Keratinocyte (primary cell): ENCODE data around the gene SLX1A. TPM values are rescaled to one million over a fixed set of nuclear protein-coding genes. Genes with fewer than 3 reads are reported as not detected.
"Not testable (repeated sequence)": the region's sequence is repeated elsewhere in the genome, so short reads cannot be mapped to it uniquely, and the experiment has no call there.

Source experiments
- DNase-seq: peaks from one replicate; pipeline ENCODE4 v3.0.0-alpha.2; 2011; ENCODE audit warnings: low read depth, missing footprints, low spot score
- FAIRE-seq: peaks from 2 replicates; lab custom pipeline; 2011; peaks lifted over from hg19 to GRCh38; lab: Jason Lieb, UNC
- H2AFZ ChIP-seq: 2 replicates; pipeline ENCODE4 v1.6.0; 2012; ENCODE audit warnings: low read length, control low read depth, inconsistent platforms; ENCODE audit not compliant: control insufficient read depth
- H3K27ac ChIP-seq: 2 replicates; pipeline ENCODE4 v1.5.1; 2011; ENCODE audit warnings: low read length; ENCODE audit not compliant: control insufficient read depth, insufficient read depth
- H3K27me3 ChIP-seq: 3 replicates; pipeline ENCODE4 v1.6.0; 2011; ENCODE audit warnings: low read length; ENCODE audit not compliant: control insufficient read depth, insufficient read depth; ENCODE audit errors: extremely low read depth
- H3K36me3 ChIP-seq, 2 experiments: 2 replicates in 1 of 2; 3 replicates in 1 of 2; pipeline ENCODE4 v1.5.1; 2011; ENCODE audit warnings: low read length in 2 of 2, mild to moderate bottlenecking in 1 of 2; ENCODE audit not compliant: control insufficient read depth in 2 of 2, insufficient read depth in 2 of 2; ENCODE audit errors: extremely low read depth in 1 of 2
- H3K4me1 ChIP-seq: 3 replicates; pipeline ENCODE4 v1.5.1; 2011; ENCODE audit warnings: low read length; ENCODE audit not compliant: control insufficient read depth, insufficient read depth; ENCODE audit errors: extremely low read depth
- H3K4me2 ChIP-seq: 3 replicates; pipeline ENCODE4 v1.6.0; 2011; ENCODE audit warnings: low read depth, low read length; ENCODE audit not compliant: control insufficient read depth, insufficient read depth; ENCODE audit errors: extremely low read depth
- H3K4me3 ChIP-seq, 3 experiments: fragments of 200-600 bp in 1 of 3; sonication (generic) in 1 of 3; 2 replicates in 2 of 3; 3 replicates in 1 of 3; pipeline ENCODE4 v1.5.1; 2011 to 2016; ENCODE audit warnings: low read length in 3 of 3, mild to moderate bottlenecking in 3 of 3, control low read depth in 2 of 3, inconsistent platforms in 1 of 3, low read depth in 1 of 3, mixed read lengths in 1 of 3, mixed run types in 1 of 3, moderate library complexity in 1 of 3; ENCODE audit not compliant: control insufficient read depth in 2 of 3, insufficient read depth in 2 of 3; ENCODE audit errors: extremely low read depth in 1 of 3
- H3K79me2 ChIP-seq: 2 replicates; pipeline ENCODE4 v1.6.0; 2012; ENCODE audit warnings: low read length; ENCODE audit not compliant: control insufficient read depth, insufficient read depth
- H3K9ac ChIP-seq: 3 replicates; pipeline ENCODE4 v1.6.0; 2011; ENCODE audit warnings: low read length; ENCODE audit not compliant: control insufficient read depth, insufficient read depth; ENCODE audit errors: extremely low read depth
- H3K9me1 ChIP-seq: 3 replicates; pipeline ENCODE4 v1.6.0; 2011; ENCODE audit warnings: low read length; ENCODE audit not compliant: control insufficient read depth, insufficient read depth; ENCODE audit errors: extremely low read depth
- H3K9me3 ChIP-seq: 2 replicates; pipeline ENCODE4 v1.5.1; 2012; ENCODE audit warnings: low read depth, low read length; ENCODE audit not compliant: control insufficient read depth
- H4K20me1 ChIP-seq: 3 replicates; pipeline ENCODE4 v1.6.0; 2011; ENCODE audit warnings: low read length; ENCODE audit not compliant: control insufficient read depth, insufficient read depth; ENCODE audit errors: extremely low read depth
- EZH2 ChIP-seq: IDR thresholded peaks from one replicate; pipeline ENCODE4 v1.6.1; 2012; ENCODE audit warnings: inconsistent platforms, mild to moderate bottlenecking, low read length, moderate library complexity
- dilution Hi-C: fragments of 300-500 bp; cut with MboI; formaldehyde crosslinking; loops from one replicate; pipeline ENCODE4 v1.7.0; 2020; ENCODE audit warnings: low sequenced_read_pairs; ENCODE audit not compliant: extremely low pct_ligation_motif_present
- polyA plus RNA-seq, 5 experiments: library from polyadenylated mRNA; depleted of rRNA in 3 of 5; stranded (reverse) in 3 of 5; stranded (forward) in 1 of 5; unstranded in 1 of 5; fragments of >200 nt; gene quantifications; 1 replicate in 1 of 5; 2 replicates in 3 of 5; 3 replicates in 1 of 5; pipeline versions ENCODE4 v1.2.1 to v1.2.3, GENCODE V29; 2011 to 2012; ENCODE audit warnings: missing spikeins in 2 of 5, low read depth in 1 of 5, low replicate concordance in 1 of 5
- TF ChIP-seq, protein P1 (sequence below), 3 experiments: IDR thresholded peaks in 1 of 3; conservative IDR thresholded peaks in 1 of 3; optimal IDR thresholded peaks in 1 of 3; 2 replicates in 2 of 3; 3 replicates in 1 of 3; pipeline versions ENCODE3 to v1.5.1; 2011; ENCODE audit warnings: low read length in 3 of 3, mild to moderate bottlenecking in 3 of 3, moderate library complexity in 2 of 3, control low read depth in 1 of 3, inconsistent platforms in 1 of 3; ENCODE audit not compliant: insufficient read depth in 2 of 3; ENCODE audit errors: extremely low read depth in 1 of 3

Gene SLX1A
- polyA plus RNA-seq, 1 donor (not counting 4 experiments of a cell fraction or from before 2014, with no cell fraction given), result 5.4 TPM

DNA sequence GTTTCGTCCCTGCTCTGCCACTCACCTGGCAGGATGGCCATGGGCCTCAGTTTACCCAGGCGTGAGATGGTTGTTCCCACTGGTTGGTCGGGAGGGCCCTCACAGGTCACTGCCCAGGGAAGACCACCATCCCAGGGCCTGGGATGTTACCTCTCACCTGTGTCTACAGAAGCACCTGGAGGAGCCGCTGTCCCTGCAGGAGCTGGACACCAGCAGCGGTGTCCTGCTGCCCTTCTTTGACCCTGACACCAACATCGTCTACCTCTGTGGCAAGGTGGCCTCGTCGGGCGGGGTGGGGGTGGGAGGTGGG, 6.2 kb upstream of the SLX1A start:
- no peak overlapping the region for H3K9ac ChIP-seq
- no peaks in the 10 kb centered on the region for H3K27me3 ChIP-seq
- no peaks in the 10 kb centered on the region for H3K36me3 ChIP-seq
- no peak overlapping the region for H2AFZ ChIP-seq
- no peak overlapping the region for H3K27ac ChIP-seq
- TF ChIP-seq, protein P1, sequence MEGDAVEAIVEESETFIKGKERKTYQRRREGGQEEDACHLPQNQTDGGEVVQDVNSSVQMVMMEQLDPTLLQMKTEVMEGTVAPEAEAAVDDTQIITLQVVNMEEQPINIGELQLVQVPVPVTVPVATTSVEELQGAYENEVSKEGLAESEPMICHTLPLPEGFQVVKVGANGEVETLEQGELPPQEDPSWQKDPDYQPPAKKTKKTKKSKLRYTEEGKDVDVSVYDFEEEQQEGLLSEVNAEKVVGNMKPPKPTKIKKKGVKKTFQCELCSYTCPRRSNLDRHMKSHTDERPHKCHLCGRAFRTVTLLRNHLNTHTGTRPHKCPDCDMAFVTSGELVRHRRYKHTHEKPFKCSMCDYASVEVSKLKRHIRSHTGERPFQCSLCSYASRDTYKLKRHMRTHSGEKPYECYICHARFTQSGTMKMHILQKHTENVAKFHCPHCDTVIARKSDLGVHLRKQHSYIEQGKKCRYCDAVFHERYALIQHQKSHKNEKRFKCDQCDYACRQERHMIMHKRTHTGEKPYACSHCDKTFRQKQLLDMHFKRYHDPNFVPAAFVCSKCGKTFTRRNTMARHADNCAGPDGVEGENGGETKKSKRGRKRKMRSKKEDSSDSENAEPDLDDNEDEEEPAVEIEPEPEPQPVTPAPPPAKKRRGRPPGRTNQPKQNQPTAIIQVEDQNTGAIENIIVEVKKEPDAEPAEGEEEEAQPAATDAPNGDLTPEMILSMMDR (optimal IDR thresholded peaks at IDR 0.05 in 1 of 3, IDR thresholded peaks at IDR 0.05 in 1 of 3, conservative IDR thresholded peaks at IDR 0.05 in 1 of 3; ENCODE audit: extremely low read depth in 1 of 3, insufficient read depth in 2 of 3, low read length in 3 of 3), result no peak
- no peaks in the 10 kb centered on the region for H3K9me3 ChIP-seq
- H3K4me3 ChIP-seq, result no peak overlapping the region
- FAIRE-seq, result no peak
- no peaks in the 10 kb centered on the region for H4K20me1 ChIP-seq
- DNase-seq, result no peak
- H3K79me2 ChIP-seq, result no peaks in the 10 kb centered on the region
- no peaks in the 10 kb centered on the region for H3K9me1 ChIP-seq
- no peak overlapping the region for H3K4me2 ChIP-seq
- dilution Hi-C loops, result no loop called here
- H3K4me1 ChIP-seq, result peaks cover 3% of the 10 kb centered on the region

DNA sequence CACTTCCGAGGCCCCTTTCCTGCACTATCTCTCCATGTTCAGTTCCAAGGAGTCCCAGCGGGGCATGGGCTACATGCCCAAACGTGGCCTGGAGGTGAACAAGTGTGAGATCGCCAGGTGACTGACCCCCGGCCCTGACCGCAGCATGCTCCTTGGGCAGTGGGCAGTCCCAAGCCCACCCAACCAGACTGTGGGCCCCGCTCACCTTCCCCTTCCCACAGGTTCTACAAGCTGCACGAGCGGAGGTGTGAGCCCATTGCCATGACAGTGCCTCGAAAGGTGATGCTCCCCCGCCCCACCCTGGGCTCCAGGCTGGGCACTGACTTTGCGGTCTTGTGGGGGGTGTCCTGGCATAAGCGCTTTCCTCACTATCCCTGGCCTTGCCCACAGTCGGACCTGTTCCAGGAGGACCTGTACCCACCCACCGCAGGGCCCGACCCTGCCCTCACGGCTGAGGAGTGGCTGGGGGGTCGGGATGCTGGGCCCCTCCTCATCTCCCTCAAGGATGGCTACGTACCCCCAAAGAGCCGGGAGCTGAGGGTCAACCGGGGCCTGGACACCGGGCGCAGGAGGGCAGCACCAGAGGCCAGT, 5.6 kb upstream of the SLX1A start:
- dilution Hi-C loops, result no loop called here
- H3K9me1 ChIP-seq, result no peaks in the 10 kb centered on the region
- H3K36me3 ChIP-seq, result no peaks in the 10 kb centered on the region
- no peak overlapping the region for H3K9ac ChIP-seq
- no peak overlapping the region for H3K27ac ChIP-seq
- H2AFZ ChIP-seq, result no peak overlapping the region
- no peaks in the 10 kb centered on the region for H4K20me1 ChIP-seq
- DNase-seq (no peak), FAIRE-seq (no peak)
- no peaks in the 10 kb centered on the region for H3K9me3 ChIP-seq
- no peaks in the 10 kb centered on the region for H3K27me3 ChIP-seq
- TF ChIP-seq EZH2, result no peak
- TF ChIP-seq, protein P1 (optimal IDR thresholded peaks at IDR 0.05 in 1 of 3, IDR thresholded peaks at IDR 0.05 in 1 of 3, conservative IDR thresholded peaks at IDR 0.05 in 1 of 3; ENCODE audit: extremely low read depth in 1 of 3, insufficient read depth in 2 of 3, low read length in 3 of 3), result no peak
- no peaks in the 10 kb centered on the region for H3K79me2 ChIP-seq
- no peaks in the 10 kb centered on the region for H3K4me1 ChIP-seq
- H3K4me3 ChIP-seq, result no peak overlapping the region
- no peak overlapping the region for H3K4me2 ChIP-seq

- H3K36me3 ChIP-seq, H3K9me1 ChIP-seq, dilution Hi-C loops, H3K9me3 ChIP-seq, H3K9ac ChIP-seq, H3K27ac ChIP-seq, FAIRE-seq, H3K27me3 ChIP-seq, H3K4me2 ChIP-seq, H3K79me2 ChIP-seq, H3K4me3 ChIP-seq, H2AFZ ChIP-seq, DNase-seq, H4K20me1 ChIP-seq, H3K4me1 ChIP-seq: not testable (repeated sequence)
These were observed 2.5 kb upstream of the SLX1A start for GRCh38 chr16:30191158-30191557.

GRCh38 chr16:30193098-30193497, 577 bp upstream of the SLX1A start:
- H3K4me3 ChIP-seq, H3K27ac ChIP-seq, H3K9ac ChIP-seq, H3K9me3 ChIP-seq, H4K20me1 ChIP-seq, H3K4me2 ChIP-seq, H3K79me2 ChIP-seq, H3K9me1 ChIP-seq, FAIRE-seq, H3K27me3 ChIP-seq, H3K4me1 ChIP-seq, H2AFZ ChIP-seq, H3K36me3 ChIP-seq, dilution Hi-C loops, DNase-seq: not testable (repeated sequence)
